Measurements from ENCODE around the gene FAM161B.

GRCh38 chr14:73936548-73936947, 13.3 kb downstream of the FAM161B start:
- TF ChIP-seq SP2 (tag by site-specific recombination; IDR thresholded peaks at IDR 0.05) (no peak), TSHZ1 (tag by site-specific recombination; IDR thresholded peaks at IDR 0.05; ENCODE audit: borderline replicate concordance) (no peak), CTCF (tag by site-specific recombination; IDR thresholded peaks at IDR 0.05) (no peak), ZSCAN5A (tag by site-specific recombination; IDR thresholded peaks at IDR 0.05) (no peak), ZNF785 (tag by site-specific recombination; IDR thresholded peaks at IDR 0.05) (no peak), YY1 (tag by site-specific recombination; IDR thresholded peaks at IDR 0.05) (no peak), ZNF146 (tag by site-specific recombination; IDR thresholded peaks at IDR 0.05) (no peak), ZNF302 (tag by site-specific recombination; IDR thresholded peaks at IDR 0.05; ENCODE audit: low read depth) (no peak), ZNF544 (tag by site-specific recombination; IDR thresholded peaks at IDR 0.05) (no peak)
